Body of pancreas (tissue), 4 donors: Measurements from ENCODE around the gene YY1.
"Not testable (repeated sequence)": the region's sequence is repeated elsewhere in the genome, so short reads cannot be mapped to it uniquely, and the experiment has no call there.

ENCODE experiments used
- POLR2A ChIP-seq, 3 donors: fragments of 450-650 bp; IDR thresholded peaks; one replicate each; pipeline ENCODE4 v1.6.1; 2016; ENCODE audit warnings: antibody characterized with exemption in 3 of 3, mild to moderate bottlenecking in 2 of 3
- TF ChIP-seq, protein P1 (sequence below), 7 experiments: fragments of 450-650 bp in 4 of 7; fragments of 200-600 bp in 3 of 7; sonication (generic) in 3 of 7; IDR thresholded peaks; one replicate each; pipeline ENCODE4 v1.5.1; 2016 to 2019; ENCODE audit warnings: antibody characterized with exemption in 7 of 7

DNA sequence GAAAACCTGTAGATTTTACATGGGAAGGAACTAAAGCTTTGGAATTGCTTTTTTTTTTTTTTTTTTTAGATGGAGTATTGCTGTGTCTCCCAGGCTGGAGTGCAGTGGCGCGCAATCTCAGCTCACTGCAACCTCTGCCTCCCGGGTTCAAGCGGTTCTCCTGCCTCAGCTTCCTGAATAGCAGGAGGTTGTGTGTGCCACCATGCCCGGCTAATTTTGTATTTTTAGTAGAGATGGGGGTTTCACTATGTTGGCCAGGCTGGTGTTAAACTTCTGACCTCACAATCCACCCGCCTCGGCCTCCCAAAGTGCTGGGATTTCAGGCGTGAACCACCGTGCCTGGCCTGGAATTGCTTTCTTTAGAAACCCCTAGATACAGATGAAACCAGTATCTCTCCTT, 44.5 kb downstream of the YY1 start:
- TF ChIP-seq, protein P1, sequence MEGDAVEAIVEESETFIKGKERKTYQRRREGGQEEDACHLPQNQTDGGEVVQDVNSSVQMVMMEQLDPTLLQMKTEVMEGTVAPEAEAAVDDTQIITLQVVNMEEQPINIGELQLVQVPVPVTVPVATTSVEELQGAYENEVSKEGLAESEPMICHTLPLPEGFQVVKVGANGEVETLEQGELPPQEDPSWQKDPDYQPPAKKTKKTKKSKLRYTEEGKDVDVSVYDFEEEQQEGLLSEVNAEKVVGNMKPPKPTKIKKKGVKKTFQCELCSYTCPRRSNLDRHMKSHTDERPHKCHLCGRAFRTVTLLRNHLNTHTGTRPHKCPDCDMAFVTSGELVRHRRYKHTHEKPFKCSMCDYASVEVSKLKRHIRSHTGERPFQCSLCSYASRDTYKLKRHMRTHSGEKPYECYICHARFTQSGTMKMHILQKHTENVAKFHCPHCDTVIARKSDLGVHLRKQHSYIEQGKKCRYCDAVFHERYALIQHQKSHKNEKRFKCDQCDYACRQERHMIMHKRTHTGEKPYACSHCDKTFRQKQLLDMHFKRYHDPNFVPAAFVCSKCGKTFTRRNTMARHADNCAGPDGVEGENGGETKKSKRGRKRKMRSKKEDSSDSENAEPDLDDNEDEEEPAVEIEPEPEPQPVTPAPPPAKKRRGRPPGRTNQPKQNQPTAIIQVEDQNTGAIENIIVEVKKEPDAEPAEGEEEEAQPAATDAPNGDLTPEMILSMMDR (IDR thresholded peaks at IDR 0.05), result not testable (repeated sequence)
- not testable (repeated sequence) for TF ChIP-seq POLR2A (IDR thresholded peaks at IDR 0.05)
